ENCODE measurements around the gene PRSS1.
"Not testable (repeated sequence)": the region's sequence is repeated elsewhere in the genome, so short reads cannot be mapped to it uniquely, and the experiment has no call there.

PRSS1 gene

GRCh38 chr7:142748410-142748809, 862 bp upstream of the PRSS1 start:
- not testable (repeated sequence) for DNase-seq

- DNase-seq: no peak
Measured at GRCh38 chr7:142750321-142750938, 1.2 kb downstream of the PRSS1 start.

- DNase-seq: not testable (repeated sequence)
Measured at GRCh38 chr7:142751526-142752175, 2.4 kb downstream of the PRSS1 start.

GRCh38 chr7:142752376-142753225, 3.3 kb downstream of the PRSS1 start:
- no peak for DNase-seq

- DNase-seq: no peak
Measured at GRCh38 chr7:142753366-142753765, 4.1 kb downstream of the PRSS1 start.

GRCh38 chr7:142753925-142754491, 4.7 kb downstream of the PRSS1 start:
- DNase-seq: not testable (repeated sequence)

GRCh38 chr7:142754681-142755575, 5.7 kb downstream of the PRSS1 start:
- DNase-seq: no peak

- DNase-seq: not testable (repeated sequence)
Measured at GRCh38 chr7:142758312-142758711, 9.0 kb downstream of the PRSS1 start.

GRCh38 chr7:142759433-142759832, 10.2 kb downstream of the PRSS1 start:
- no peak for DNase-seq

- DNase-seq: no peak
Measured at GRCh38 chr7:142760071-142760642, 10.9 kb downstream of the PRSS1 start.

GRCh38 chr7:142761606-142762005, 12.3 kb downstream of the PRSS1 start:
- DNase-seq: not testable (repeated sequence)

GRCh38 chr7:142762104-142762503, 12.8 kb downstream of the PRSS1 start:
- no peak for DNase-seq

- no peak for DNase-seq
Measured at GRCh38 chr7:142767451-142767850, 18.2 kb downstream of the PRSS1 start.

GRCh38 chr7:142767861-142768260, 18.6 kb downstream of the PRSS1 start:
- no peak for DNase-seq

- not testable (repeated sequence) for DNase-seq
Measured at GRCh38 chr7:142768885-142769284, 19.6 kb downstream of the PRSS1 start.

GRCh38 chr7:142770661-142771352, 21.5 kb downstream of the PRSS1 start, which contains the start of gene PRSS2:
PRSS2 (plus strand) TSS chr7:142770970; CDS start chr7:142770983, 13 bp downstream.
- DNase-seq: no peak

- DNase-seq: no peak
Measured at GRCh38 chr7:142771353-142771723, 22.1 kb downstream of the PRSS1 start.

- no peak for DNase-seq
Measured at GRCh38 chr7:142772051-142772450, 22.8 kb downstream of the PRSS1 start.

GRCh38 chr7:142772673-142773072, 23.4 kb downstream of the PRSS1 start:
- no peak for DNase-seq

GRCh38 chr7:142773230-142773629, 24.0 kb downstream of the PRSS1 start:
- DNase-seq: no peak
